H54 (cell line): Measurements from ENCODE around the gene PDE6C.

Experiments used
- DNase-seq: peaks from one replicate; pipeline ENCODE4 v3.0.0; 2011; ENCODE audit warnings: low spot score, mixed read lengths; ENCODE audit not compliant: insufficient read length
- FAIRE-seq: peaks from 3 replicates; lab custom pipeline; 2011; peaks lifted over from hg19 to GRCh38; lab: Jason Lieb, UNC
- POLR2A ChIP-seq: IDR thresholded peaks from 2 replicates; pipeline ENCODE4 v1.6.1; 2011; ENCODE audit warnings: low read depth, mild to moderate bottlenecking, low read length

Gene PDE6C

GRCh38 chr10:93584445-93584844 is 27.9 kb upstream of the PDE6C start:
- TF ChIP-seq POLR2A, result no peak
- no peak for FAIRE-seq
- no peak for DNase-seq

GRCh38 chr10:93589648-93590562 is 22.4 kb upstream of the PDE6C start:
- DNase-seq (no peak), FAIRE-seq (no peak)
- no peak for TF ChIP-seq POLR2A

- TF ChIP-seq POLR2A, result no peak
- DNase-seq (no peak), FAIRE-seq (no peak)
Measured at GRCh38 chr10:93590638-93591037, 21.7 kb upstream of the PDE6C start.

GRCh38 chr10:93591065-93591808 is 21.1 kb upstream of the PDE6C start:
- DNase-seq, result no peak
- FAIRE-seq, result no peak
- TF ChIP-seq POLR2A, result no peak

GRCh38 chr10:93593254-93593653 is 19.1 kb upstream of the PDE6C start:
- no peak for TF ChIP-seq POLR2A
- FAIRE-seq (no peak), DNase-seq (no peak)

- no peak for DNase-seq
- TF ChIP-seq POLR2A, result no peak
- FAIRE-seq, result no peak
Measured at GRCh38 chr10:93593749-93594148, 18.6 kb upstream of the PDE6C start.

- DNase-seq (no peak), FAIRE-seq (no peak)
- TF ChIP-seq POLR2A, result no peak
Measured at GRCh38 chr10:93594518-93594917, 17.8 kb upstream of the PDE6C start.

GRCh38 chr10:93595378-93596161 is 16.8 kb upstream of the PDE6C start:
- FAIRE-seq (no peak), DNase-seq (no peak)
- TF ChIP-seq POLR2A, result no peak

- FAIRE-seq, result no peak
- no peak for TF ChIP-seq POLR2A
Measured at GRCh38 chr10:93596539-93596938, 15.8 kb upstream of the PDE6C start.

GRCh38 chr10:93597075-93597599 is 15.2 kb upstream of the PDE6C start:
- no peak for TF ChIP-seq POLR2A
- DNase-seq (no peak), FAIRE-seq (no peak)

More at GRCh38 chr10:93596539-93596938, 15.8 kb upstream of the PDE6C start:
- DNase-seq, result no peak

GRCh38 chr10:93598157-93598556 is 14.2 kb upstream of the PDE6C start:
- DNase-seq (no peak), FAIRE-seq (no peak)
- no peak for TF ChIP-seq POLR2A

- DNase-seq (no peak), FAIRE-seq (no peak)
- TF ChIP-seq POLR2A, result no peak
Measured at GRCh38 chr10:93599335-93599734, 13.0 kb upstream of the PDE6C start.

- DNase-seq, result no peak
- TF ChIP-seq POLR2A, result no peak
- no peak for FAIRE-seq
Measured at GRCh38 chr10:93599778-93600177, 12.6 kb upstream of the PDE6C start.
